ENCODE results near the gene UNC79.

DNA sequence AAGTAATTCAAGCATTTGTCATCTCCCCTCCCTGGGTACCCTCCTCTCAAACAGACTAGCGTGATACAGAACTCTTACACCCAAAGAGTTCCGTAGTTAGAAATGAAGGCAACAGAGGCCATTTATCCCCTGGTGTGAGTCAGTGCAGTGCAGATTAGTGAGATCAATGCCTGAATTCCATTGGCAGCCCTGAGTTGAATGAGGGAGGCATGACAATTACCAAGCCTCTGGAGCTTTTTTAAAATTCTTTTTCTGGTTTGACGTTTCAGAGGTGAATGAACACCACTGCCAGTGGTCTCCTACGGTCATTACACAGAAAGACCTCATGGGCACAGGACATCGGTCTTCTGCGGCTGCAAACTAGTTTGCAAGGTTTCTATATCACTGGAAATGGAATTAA is 263.2 kb downstream of the UNC79 start:
- TF ChIP-seq, protein P1, sequence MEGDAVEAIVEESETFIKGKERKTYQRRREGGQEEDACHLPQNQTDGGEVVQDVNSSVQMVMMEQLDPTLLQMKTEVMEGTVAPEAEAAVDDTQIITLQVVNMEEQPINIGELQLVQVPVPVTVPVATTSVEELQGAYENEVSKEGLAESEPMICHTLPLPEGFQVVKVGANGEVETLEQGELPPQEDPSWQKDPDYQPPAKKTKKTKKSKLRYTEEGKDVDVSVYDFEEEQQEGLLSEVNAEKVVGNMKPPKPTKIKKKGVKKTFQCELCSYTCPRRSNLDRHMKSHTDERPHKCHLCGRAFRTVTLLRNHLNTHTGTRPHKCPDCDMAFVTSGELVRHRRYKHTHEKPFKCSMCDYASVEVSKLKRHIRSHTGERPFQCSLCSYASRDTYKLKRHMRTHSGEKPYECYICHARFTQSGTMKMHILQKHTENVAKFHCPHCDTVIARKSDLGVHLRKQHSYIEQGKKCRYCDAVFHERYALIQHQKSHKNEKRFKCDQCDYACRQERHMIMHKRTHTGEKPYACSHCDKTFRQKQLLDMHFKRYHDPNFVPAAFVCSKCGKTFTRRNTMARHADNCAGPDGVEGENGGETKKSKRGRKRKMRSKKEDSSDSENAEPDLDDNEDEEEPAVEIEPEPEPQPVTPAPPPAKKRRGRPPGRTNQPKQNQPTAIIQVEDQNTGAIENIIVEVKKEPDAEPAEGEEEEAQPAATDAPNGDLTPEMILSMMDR (IDR thresholded peaks at IDR 0.05): no peak
- no peak for TF ChIP-seq POLR2A (IDR thresholded peaks at IDR 0.05)

Data from heart left ventricle (tissue), 13 donors.